GM19351 (cell line): ENCODE results near the gene HDAC5.
"Not testable (repeated sequence)": the region's sequence is repeated elsewhere in the genome, so short reads cannot be mapped to it uniquely, and the experiment has no call there.

Experiments used
- ATAC-seq: cut with Tn5 transposase; IDR thresholded peaks from one replicate; pipeline ENCODE4 v1.9.1; 2021; ENCODE audit warnings: mild to moderate bottlenecking, moderate library complexity; ENCODE audit not compliant: unreplicated experiment

HDAC5 gene

GRCh38 chr17:44133918-44134476 is 10.6 kb upstream of the HDAC5 start:
- ATAC-seq, result no peak

GRCh38 chr17:44132275-44132821 is 8.9 kb upstream of the HDAC5 start:
- no peak for ATAC-seq

- ATAC-seq, result not testable (repeated sequence)
Observed at GRCh38 chr17:44131372-44131771, 7.9 kb upstream of the HDAC5 start.

- no peak for ATAC-seq
Observed at GRCh38 chr17:44130693-44131349, 7.4 kb upstream of the HDAC5 start.

GRCh38 chr17:44128383-44128782 is 4.9 kb upstream of the HDAC5 start:
- ATAC-seq, result no peak

GRCh38 chr17:44124118-44124438 is 637 bp upstream of the HDAC5 start:
- ATAC-seq, result no peak

GRCh38 chr17:44122816-44123355 is 555 bp downstream of the HDAC5 start:
- peak; percentile 31 for ATAC-seq

GRCh38 chr17:44121997-44122815 is 1.2 kb downstream of the HDAC5 start:
- ATAC-seq, result no peak

GRCh38 chr17:44120851-44121605 is 2.4 kb downstream of the HDAC5 start:
- ATAC-seq, result no peak

GRCh38 chr17:44120281-44120680 is 3.2 kb downstream of the HDAC5 start:
- not testable (repeated sequence) for ATAC-seq

GRCh38 chr17:44119798-44120197 is 3.6 kb downstream of the HDAC5 start:
- ATAC-seq, result no peak

GRCh38 chr17:44119062-44119461 is 4.4 kb downstream of the HDAC5 start:
- no peak for ATAC-seq

- no peak for ATAC-seq
Observed at GRCh38 chr17:44118427-44119050, 4.9 kb downstream of the HDAC5 start.

GRCh38 chr17:44117351-44117750 is 6.1 kb downstream of the HDAC5 start:
- ATAC-seq, result no peak

GRCh38 chr17:44115585-44116415 is 7.6 kb downstream of the HDAC5 start:
- no peak for ATAC-seq

GRCh38 chr17:44113868-44114840 is 9.3 kb downstream of the HDAC5 start:
- no peak for ATAC-seq

- no peak for ATAC-seq
Observed at GRCh38 chr17:44113382-44113781, 10.1 kb downstream of the HDAC5 start.
